ENCODE results near the gene CRYAB. TPM values are rescaled to one million over a fixed set of nuclear protein-coding genes. Genes with fewer than 3 reads are reported as not detected.

The CRYAB gene
- total and polyA plus RNA-seq, 2 of the 4 experiments (the other 2 are of a cell fraction) = 6.5 to 19.5 TPM

GRCh38 chr11:111923351-111923788, 11.8 kb upstream of the CRYAB start:
- peak overlapping the region; percentile 34 for H3K18ac ChIP-seq (ENCODE audit: low read depth, low read length)
- peak overlapping the region; percentile 85 for H2AK9ac ChIP-seq (replicated peaks; ENCODE audit: low read depth, low read length, poor library complexity)
- H3K4ac ChIP-seq (ENCODE audit: low read depth, low read length) = peak overlapping the region; percentile 98
- no TSS peak for BruUV-seq (replicated peaks)
- ATAC-seq (ENCODE audit: low read depth) (peak; percentile 0; the same call in 1 of the 2 replicates), DNase-seq (peak; percentile 48)
- peak overlapping the region; percentile 97 for H2BK20ac ChIP-seq (ENCODE audit: low read depth, low read length)
- no CpG with 5 or more reads among the region's 5 CpGs for WGBS, 2 experiments (ENCODE audit: extremely low coverage in 2 of 2, insufficient read length in 1 of 2)
- H3K4me1 ChIP-seq (ENCODE audit: control insufficient read depth, insufficient read depth, low read length) = peaks cover 17% of the 10 kb centered on the region
- H3K9ac ChIP-seq (ENCODE audit: low read depth, low read length) = peak overlapping the region; percentile 57
- peak overlapping the region; percentile 90 to 94 for H4K8ac ChIP-seq (ENCODE audit: low read depth in 2 of 2, low read length in 2 of 2)
- no peaks in the 10 kb centered on the region for H3K36me3 ChIP-seq (ENCODE audit: control insufficient read depth, insufficient read depth, low read length)
- peaks cover 21% of the 10 kb centered on the region for H3K9me1 ChIP-seq (ENCODE audit: insufficient read depth, low read length)
- H4K91ac ChIP-seq (ENCODE audit: insufficient read depth, low read depth, low read length) = peak overlapping the region; percentile 96
- H4K5ac ChIP-seq (ENCODE audit: low read depth, low read length) = peak overlapping the region; percentile 46
- dilution Hi-C loops (cut with HindIII; ENCODE audit: low sequenced_read_pairs, unreplicated experiment) (no loop called here), intact Hi-C loops (cut with micrococcal nuclease) (no loop called here), in situ Hi-C loops (cut with MboI; ENCODE audit: low sequenced_read_pairs) (loop anchor here (5.0 kb wide), 1 partner anchor 41 kb away; no protein-coding TSS in a partner anchor)
- peak overlapping the region; percentile 97 for H3K14ac ChIP-seq (replicated peaks; ENCODE audit: low read depth, low read length)
- H2AK5ac ChIP-seq (ENCODE audit: low read depth, low read length) = peak overlapping the region; percentile 94; the same call in 1 of the 2 replicates
- peak overlapping the region; percentile 88 for H3K56ac ChIP-seq (ENCODE audit: extremely low read depth, insufficient read depth, low read length)
- no peaks in the 10 kb centered on the region for H3K9me3 ChIP-seq (ENCODE audit: control insufficient read depth, insufficient read depth, low read length)
- peak; percentile 46 for TF ChIP-seq NFE2L2 (IDR thresholded peaks at IDR 0.05; ENCODE audit: low read depth, low read length)
- no peak for TF ChIP-seq MAFK (IDR thresholded peaks at IDR 0.05; ENCODE audit: low read depth, low read length)
- TF ChIP-seq POLR2A (IDR thresholded peaks at IDR 0.05; ENCODE audit: low read depth, low read length) = 0 out of 2 replicates have a peak, but pooled peaks have one; percentile 15
- no peak for TF ChIP-seq FOS (IDR thresholded peaks at IDR 0.05; ENCODE audit: low read depth, low read length)
- H2BK120ac ChIP-seq (ENCODE audit: low read depth, low read length) = peak overlapping the region; percentile 85
- ChIA-PET POLR2A (ENCODE audit: unreplicated experiment) (no interaction called here), CTCF (no interaction called here)
- peak overlapping the region; percentile 91; the same call in 2 of the 3 replicates for H2BK15ac ChIP-seq (ENCODE audit: low read depth, low read length)
- H2AFZ ChIP-seq (replicated peaks; ENCODE audit: low read length, poor library complexity) = peak overlapping the region; percentile 84
- H3K27ac ChIP-seq (ENCODE audit: insufficient read depth, low read length) = peak overlapping the region; percentile 52
- peak overlapping the region; percentile 83; the same call in 1 of the 2 replicates for H3K23ac ChIP-seq (ENCODE audit: low read depth, low read length)
- no peaks in the 10 kb centered on the region for H3K27me3 ChIP-seq (ENCODE audit: control insufficient read depth, insufficient read depth, low read length)
- H2BK5ac ChIP-seq (ENCODE audit: low read depth, low read length, poor library complexity, severe bottlenecking) = peak overlapping the region; percentile 90
- no peaks in the 10 kb centered on the region for H4K20me1 ChIP-seq (ENCODE audit: insufficient read depth, low read length)
- H3K4me3 ChIP-seq (ENCODE audit: insufficient read depth, low read depth, low read length) = no peak overlapping the region
- peak overlapping the region; percentile 75 for H3K4me2 ChIP-seq (ENCODE audit: low read depth, low read length)
- peaks cover 0 to 8% of the 10 kb centered on the region in 2 experiments; a peak in 2 of 4 replicates for H3K79me1 ChIP-seq (ENCODE audit: low read depth in 1 of 2, low read length in 2 of 2)
